ENCODE data around the gene GNAS-AS1.

Gene GNAS-AS1

DNA sequence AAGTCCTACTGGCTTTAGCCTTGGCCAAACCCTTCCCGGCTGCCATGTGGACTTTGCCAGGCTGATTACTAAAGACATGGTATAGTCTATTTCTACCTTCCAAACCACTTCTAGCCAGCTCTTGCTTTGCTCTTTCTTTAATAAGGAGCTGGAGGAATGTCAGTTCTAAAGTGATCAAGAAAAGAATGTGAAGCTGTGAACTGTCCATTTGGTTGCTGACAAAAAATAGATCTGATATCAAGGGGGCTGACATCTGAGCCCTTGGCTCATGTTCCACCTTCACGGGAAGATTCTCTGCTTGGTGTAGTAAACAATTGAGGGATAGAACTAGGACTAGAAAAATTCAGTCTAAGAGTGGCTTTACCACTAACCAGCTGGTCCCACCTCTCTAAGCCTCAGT, 22.6 kb downstream of the GNAS-AS1 start:
- peaks cover 0 to 14% of the 10 kb centered on the region in 2 experiments for H3K36me3 ChIP-seq (ENCODE audit: control insufficient read depth in 1 of 2, insufficient read depth in 2 of 2, low read depth in 1 of 2, low read length in 2 of 2)
- no peak overlapping the region for H3K27ac ChIP-seq (ENCODE audit: low read length, poor library complexity, severe bottlenecking)
- H3K9ac ChIP-seq (ENCODE audit: low read length): no peak overlapping the region
- no peak overlapping the region for H3K4ac ChIP-seq (ENCODE audit: low read depth in 1 of 2, low read length in 2 of 2)
- 86% methylated on average over 1 of the region's 2 CpGs for whole genome bisulfite sequencing
- no peak overlapping the region for H3K14ac ChIP-seq (ENCODE audit: low read length in 2 of 2)
- H3K79me1 ChIP-seq (replicated peaks; ENCODE audit: low read length, poor library complexity, severe bottlenecking): peaks cover 7% of the 10 kb centered on the region
- H2BK12ac ChIP-seq (ENCODE audit: low read length in 2 of 2): no peak overlapping the region
- H4K8ac ChIP-seq (ENCODE audit: low read length): no peak overlapping the region
- H3K4me2 ChIP-seq (ENCODE audit: low read length, poor library complexity, severe bottlenecking): no peak overlapping the region
- H3K9me3 ChIP-seq (ENCODE audit: control insufficient read depth, low read length): no peaks in the 10 kb centered on the region
- peaks cover 4% of the 10 kb centered on the region for H3K4me1 ChIP-seq (ENCODE audit: control insufficient read depth, insufficient read depth, low read depth, low read length)
- peaks cover 0 to 7% of the 10 kb centered on the region in 2 experiments for H3K27me3 ChIP-seq (ENCODE audit: control insufficient read depth in 1 of 2, insufficient read depth in 1 of 2, low read length in 2 of 2)
- H2AFZ ChIP-seq (ENCODE audit: low read depth, low read length): no peak overlapping the region
- H3K4me3 ChIP-seq (ENCODE audit: insufficient read depth in 1 of 2, low read depth in 1 of 2, low read length in 2 of 2): no peak overlapping the region
- H2BK5ac ChIP-seq (ENCODE audit: low read depth, low read length, poor library complexity, severe bottlenecking): no peak overlapping the region
- H4K91ac ChIP-seq (ENCODE audit: low read length): no peak overlapping the region
- no peak overlapping the region for H3K23ac ChIP-seq (ENCODE audit: low read length in 2 of 2)
- no peak overlapping the region for H2BK120ac ChIP-seq (ENCODE audit: low read depth, low read length)
- DNase-seq: no peak
- H2AK5ac ChIP-seq (ENCODE audit: low read length, severe bottlenecking): no peak overlapping the region
- no peak overlapping the region for H3K18ac ChIP-seq (ENCODE audit: low read depth in 1 of 2, low read length in 2 of 2)
- H2BK15ac ChIP-seq (ENCODE audit: low read depth, poor library complexity, severe bottlenecking): no peak overlapping the region

DNA sequence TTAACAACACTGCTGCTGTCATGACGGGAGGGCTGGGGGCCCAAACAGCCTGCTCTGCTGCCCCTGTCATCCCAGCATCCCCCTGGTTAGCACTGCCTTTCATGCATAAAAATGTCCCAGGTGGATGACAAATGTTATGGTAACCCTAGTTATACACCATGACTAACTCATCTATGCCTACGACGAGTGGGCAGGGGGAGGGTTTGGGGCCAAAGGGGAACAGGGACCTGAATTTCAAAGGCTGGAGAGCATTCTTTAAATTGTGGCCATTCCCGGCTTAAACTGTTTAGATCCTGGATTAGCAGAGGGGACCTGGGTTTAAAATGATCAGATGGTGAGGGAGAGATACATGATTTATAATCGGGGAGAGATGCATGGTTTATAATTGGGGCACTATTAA, 24.4 kb downstream of the GNAS-AS1 start:
- Histone ChIP-seq H3K36me3 (ENCODE audit: control insufficient read depth in 1 of 2, insufficient read depth in 2 of 2, low read depth in 1 of 2, low read length in 2 of 2) (peaks cover 0 to 20% of the 10 kb centered on the region in 2 experiments), H2AFZ (ENCODE audit: low read depth, low read length) (no peak overlapping the region), H2BK120ac (ENCODE audit: low read depth, low read length) (no peak overlapping the region), H2BK5ac (ENCODE audit: low read depth, low read length, poor library complexity, severe bottlenecking) (no peak overlapping the region), H3K27me3 (ENCODE audit: control insufficient read depth in 1 of 2, insufficient read depth in 1 of 2, low read length in 2 of 2) (no peaks in the 10 kb centered on the region), H2AK5ac (ENCODE audit: low read length, severe bottlenecking) (no peak overlapping the region), H3K27ac (ENCODE audit: low read length, poor library complexity, severe bottlenecking) (no peak overlapping the region), H3K18ac (ENCODE audit: low read depth in 1 of 2, low read length in 2 of 2) (no peak overlapping the region), H3K14ac (ENCODE audit: low read length in 2 of 2) (no peak overlapping the region), H3K4me2 (ENCODE audit: low read length, poor library complexity, severe bottlenecking) (no peak overlapping the region), H3K79me1 (replicated peaks; ENCODE audit: low read length, poor library complexity, severe bottlenecking) (peaks cover 7% of the 10 kb centered on the region), H4K8ac (ENCODE audit: low read length) (no peak overlapping the region), H3K4me1 (ENCODE audit: control insufficient read depth, insufficient read depth, low read depth, low read length) (peaks cover 4% of the 10 kb centered on the region), H3K4me3 (ENCODE audit: insufficient read depth in 1 of 2, low read depth in 1 of 2, low read length in 2 of 2) (no peak overlapping the region), H4K91ac (ENCODE audit: low read length) (no peak overlapping the region), H3K4ac (ENCODE audit: low read depth in 1 of 2, low read length in 2 of 2) (no peak overlapping the region), H3K9me3 (ENCODE audit: control insufficient read depth, low read length) (no peaks in the 10 kb centered on the region), H3K23ac (ENCODE audit: low read length in 2 of 2) (no peak overlapping the region), H3K9ac (ENCODE audit: low read length) (no peak overlapping the region), H2BK12ac (ENCODE audit: low read length in 2 of 2) (no peak overlapping the region), H2BK15ac (ENCODE audit: low read depth, poor library complexity, severe bottlenecking) (no peak overlapping the region)
- no peak for DNase-seq
- 74% methylated on average over 4 of the region's 5 CpGs for WGBS

DNA sequence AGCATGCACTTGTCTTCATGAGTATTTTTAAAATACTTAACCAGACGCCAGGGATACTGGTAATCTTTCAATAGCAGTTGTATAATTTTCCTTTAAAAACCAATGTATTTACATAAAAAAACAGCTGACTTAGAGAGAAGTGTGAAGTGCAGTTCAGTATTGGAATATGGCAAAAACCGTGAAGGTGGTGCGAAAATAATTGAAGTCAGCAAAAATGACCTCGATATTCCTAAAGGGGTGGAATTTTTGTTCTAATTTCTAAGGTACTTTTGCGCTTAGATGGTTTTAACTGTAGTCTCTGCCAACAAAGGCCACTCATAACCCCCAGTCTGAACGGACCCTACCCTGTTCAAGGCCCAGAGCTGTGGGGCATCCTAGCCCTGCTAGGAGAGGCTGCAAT, 25.3 kb downstream of the GNAS-AS1 start:
- H3K79me1 ChIP-seq (replicated peaks; ENCODE audit: low read length, poor library complexity, severe bottlenecking): peaks cover 11% of the 10 kb centered on the region
- no peak overlapping the region for H3K4ac ChIP-seq (ENCODE audit: low read depth in 1 of 2, low read length in 2 of 2)
- no peak overlapping the region for H2BK5ac ChIP-seq (ENCODE audit: low read depth, low read length, poor library complexity, severe bottlenecking)
- no peak overlapping the region for H3K27ac ChIP-seq (ENCODE audit: low read length, poor library complexity, severe bottlenecking)
- H4K8ac ChIP-seq (ENCODE audit: low read length): no peak overlapping the region
- no peak overlapping the region for H4K91ac ChIP-seq (ENCODE audit: low read length)
- peaks cover 0 to 25% of the 10 kb centered on the region in 2 experiments for H3K36me3 ChIP-seq (ENCODE audit: control insufficient read depth in 1 of 2, insufficient read depth in 2 of 2, low read depth in 1 of 2, low read length in 2 of 2)
- H2BK120ac ChIP-seq (ENCODE audit: low read depth, low read length): no peak overlapping the region
- no peak overlapping the region for H3K23ac ChIP-seq (ENCODE audit: low read length in 2 of 2)
- H3K9ac ChIP-seq (ENCODE audit: low read length): no peak overlapping the region
- H3K4me1 ChIP-seq (ENCODE audit: control insufficient read depth, insufficient read depth, low read depth, low read length): peaks cover 4% of the 10 kb centered on the region
- H2BK12ac ChIP-seq (ENCODE audit: low read length in 2 of 2): no peak overlapping the region
- H2AK5ac ChIP-seq (ENCODE audit: low read length, severe bottlenecking): no peak overlapping the region
- H3K14ac ChIP-seq (ENCODE audit: low read length in 2 of 2): no peak overlapping the region
- no peaks in the 10 kb centered on the region for H3K9me3 ChIP-seq (ENCODE audit: control insufficient read depth, low read length)
- 91% methylated on average over 5 of the region's 6 CpGs for WGBS
- H3K27me3 ChIP-seq (ENCODE audit: control insufficient read depth in 1 of 2, insufficient read depth in 1 of 2, low read length in 2 of 2): no peaks in the 10 kb centered on the region
- H3K18ac ChIP-seq (ENCODE audit: low read depth in 1 of 2, low read length in 2 of 2): no peak overlapping the region
- no peak overlapping the region for H3K4me3 ChIP-seq (ENCODE audit: insufficient read depth in 1 of 2, low read depth in 1 of 2, low read length in 2 of 2)
- no peak overlapping the region for H2AFZ ChIP-seq (ENCODE audit: low read depth, low read length)
- DNase-seq: no peak
- no peak overlapping the region for H3K4me2 ChIP-seq (ENCODE audit: low read length, poor library complexity, severe bottlenecking)
- no peak overlapping the region for H2BK15ac ChIP-seq (ENCODE audit: low read depth, poor library complexity, severe bottlenecking)

DNA sequence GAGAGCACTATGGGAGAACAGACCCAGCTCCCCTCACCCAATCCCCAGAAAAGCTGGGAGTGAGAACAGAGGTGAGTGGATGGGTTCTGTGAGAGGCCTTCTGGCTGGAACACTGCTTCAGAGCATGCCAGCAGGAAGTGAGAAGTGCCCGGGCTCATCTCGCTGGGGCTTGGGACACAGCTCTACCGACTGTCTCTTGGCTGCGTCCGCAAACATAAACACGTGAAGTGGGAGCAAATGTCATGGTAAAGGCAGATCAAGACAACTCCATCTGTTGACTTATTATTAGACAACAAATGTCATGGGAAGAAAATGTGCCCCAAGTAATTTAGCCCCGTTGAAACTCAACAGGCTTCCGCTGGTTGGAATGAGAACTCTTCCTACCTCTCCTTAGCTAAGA, 25.9 kb downstream of the GNAS-AS1 start:
- H4K8ac ChIP-seq (ENCODE audit: low read length): no peak overlapping the region
- no peak overlapping the region for H2AK5ac ChIP-seq (ENCODE audit: low read length, severe bottlenecking)
- WGBS: 88% methylated on average over 8 of the region's 8 CpGs
- no peak overlapping the region for H2BK15ac ChIP-seq (ENCODE audit: low read depth, poor library complexity, severe bottlenecking)
- DNase-seq: no peak
- H3K9ac ChIP-seq (ENCODE audit: low read length): no peak overlapping the region
- no peak overlapping the region for H4K91ac ChIP-seq (ENCODE audit: low read length)
- H2BK120ac ChIP-seq (ENCODE audit: low read depth, low read length): no peak overlapping the region
- no peak overlapping the region for H3K4ac ChIP-seq (ENCODE audit: low read depth in 1 of 2, low read length in 2 of 2)
- H3K27ac ChIP-seq (ENCODE audit: low read length, poor library complexity, severe bottlenecking): no peak overlapping the region
- H3K36me3 ChIP-seq (ENCODE audit: control insufficient read depth in 1 of 2, insufficient read depth in 2 of 2, low read depth in 1 of 2, low read length in 2 of 2): peaks cover 0 to 30% of the 10 kb centered on the region in 2 experiments
- H3K79me1 ChIP-seq (replicated peaks; ENCODE audit: low read length, poor library complexity, severe bottlenecking): peaks cover 11% of the 10 kb centered on the region
- H3K9me3 ChIP-seq (ENCODE audit: control insufficient read depth, low read length): no peaks in the 10 kb centered on the region
- H3K14ac ChIP-seq (ENCODE audit: low read length in 2 of 2): no peak overlapping the region
- no peaks in the 10 kb centered on the region for H3K27me3 ChIP-seq (ENCODE audit: control insufficient read depth in 1 of 2, insufficient read depth in 1 of 2, low read length in 2 of 2)
- H2BK5ac ChIP-seq (ENCODE audit: low read depth, low read length, poor library complexity, severe bottlenecking): no peak overlapping the region
- no peak overlapping the region for H3K4me3 ChIP-seq (ENCODE audit: insufficient read depth in 1 of 2, low read depth in 1 of 2, low read length in 2 of 2)
- no peak overlapping the region for H2BK12ac ChIP-seq (ENCODE audit: low read length in 2 of 2)
- no peak overlapping the region for H3K4me2 ChIP-seq (ENCODE audit: low read length, poor library complexity, severe bottlenecking)
- H3K18ac ChIP-seq (ENCODE audit: low read depth in 1 of 2, low read length in 2 of 2): no peak overlapping the region
- no peaks in the 10 kb centered on the region for H3K4me1 ChIP-seq (ENCODE audit: control insufficient read depth, insufficient read depth, low read depth, low read length)
- H3K23ac ChIP-seq (ENCODE audit: low read length in 2 of 2): no peak overlapping the region
- no peak overlapping the region for H2AFZ ChIP-seq (ENCODE audit: low read depth, low read length)
